Gastrocnemius medialis (tissue), 4 donors: ENCODE data around the gene NDRG4. TPM values are rescaled to one million over a fixed set of nuclear protein-coding genes. Genes with fewer than 3 reads are reported as not detected.

Experiments used
- ATAC-seq, 2 donors: fragments of 150-250 bp; one replicate each; pipeline ENCODE4 v1.9.1; 2016
- DNase-seq, 2 donors: peaks; one replicate each; pipeline ENCODE4 v3.0.0-alpha.2; 2019
- H3K27ac ChIP-seq, 4 donors: fragments of 200-600 bp; sonication (generic); 1 replicate in 1 of 4; 2 replicates in 3 of 4; pipeline ENCODE4 v1.5.1; 2016 to 2018; ENCODE audit warnings: mild to moderate bottlenecking in 2 of 4, moderate library complexity in 1 of 4
- H3K27me3 ChIP-seq, 3 donors: fragments of 200-600 bp; sonication (generic) in 2 of 3; 1 replicate in 1 of 3; 2 replicates in 2 of 3; pipeline versions ENCODE4 v1.5.1 to v1.6.0; 2016 to 2019; ENCODE audit warnings: mild to moderate bottlenecking in 1 of 3, moderate library complexity in 1 of 3
- H3K36me3 ChIP-seq, 2 donors: fragments of 200-600 bp; sonication (generic) in 1 of 2; one replicate each; pipeline ENCODE4 v1.5.1; 2017 to 2018
- H3K4me1 ChIP-seq, 2 donors: fragments of 200-600 bp; sonication (generic) in 1 of 2; one replicate each; pipeline ENCODE4 v1.5.1; 2016 to 2017; ENCODE audit warnings: mild to moderate bottlenecking in 2 of 2
- H3K4me3 ChIP-seq, 4 donors: fragments of 200-600 bp; sonication (generic) in 3 of 4; 1 replicate in 1 of 4; 2 replicates in 3 of 4; pipeline ENCODE4 v1.5.1; 2016 to 2019; ENCODE audit warnings: mild to moderate bottlenecking in 2 of 4
- H3K9me3 ChIP-seq, 3 donors: fragments of 200-600 bp; sonication (generic) in 2 of 3; 1 replicate in 1 of 3; 2 replicates in 2 of 3; pipeline ENCODE4 v1.5.1; 2016 to 2019
- POLR2A ChIP-seq, 2 donors: fragments of 450-650 bp; IDR thresholded peaks; one replicate each; pipeline ENCODE4 v1.6.1; 2017; ENCODE audit warnings: antibody characterized with exemption in 2 of 2, mild to moderate bottlenecking in 2 of 2, moderate library complexity in 2 of 2
- in situ Hi-C, 4 donors: fragments of 200-750 bp; cut with MboI; loops; one replicate each; pipeline versions ENCODE4 v1.15.0 to v1.8.0; 2017; ENCODE audit warnings: low sequenced_read_pairs in 4 of 4
- intact Hi-C: fragments of 100-400 bp; cut with DNase I; formaldehyde crosslinking; loops from one replicate; pipeline ENCODE4 v1.15.1; 2023; ENCODE audit warnings: low total_unique reads
- total RNA-seq, 4 donors: library from RNA; depleted of rRNA; stranded (reverse); fragments of >200 nt; gene quantifications; one replicate each; pipeline versions ENCODE4 v1.1.0 to v1.2.3, GENCODE V29; 2016
- TF ChIP-seq, protein P1 (sequence below), 5 experiments: fragments of 450-650 bp in 3 of 5; fragments of 200-600 bp in 2 of 5; sonication (generic) in 2 of 5; IDR thresholded peaks in 4 of 5; conservative IDR thresholded peaks in 1 of 5; 1 replicate in 4 of 5; 2 replicates in 1 of 5; pipeline ENCODE4 v1.5.1; 2016 to 2019; ENCODE audit warnings: antibody characterized with exemption in 5 of 5, mild to moderate bottlenecking in 3 of 5, moderate library complexity in 3 of 5

Gene NDRG4
- total RNA-seq, 4 donors from 2014 or later: 2.0 to 13.3 (median 6.5) TPM

DNA sequence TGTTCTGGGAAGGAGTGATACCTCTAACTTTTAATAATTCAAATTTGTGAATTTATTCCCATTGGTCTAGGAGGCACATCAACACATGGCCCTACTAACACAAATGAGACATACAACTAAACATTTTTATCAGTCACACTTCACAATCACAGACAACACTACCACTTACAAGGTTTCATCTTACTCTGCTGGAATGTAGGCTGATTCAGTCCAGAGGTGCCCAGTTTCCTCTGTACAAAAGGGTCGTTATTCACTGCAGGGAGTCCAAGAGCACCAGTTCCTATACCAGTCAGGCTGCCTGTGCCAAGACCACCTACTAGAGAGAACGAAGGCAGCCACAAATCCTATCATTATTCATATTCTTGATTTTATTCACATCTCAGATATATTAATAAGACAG is 56.7 kb downstream of the NDRG4 start:
- H3K9me3 ChIP-seq: no peaks in the 10 kb centered on the region
- no peak for DNase-seq
- no peaks in the 10 kb centered on the region for H3K27me3 ChIP-seq
- in situ Hi-C loops: no loop called here
- ATAC-seq: no peak
- intact Hi-C loops: no loop called here
- peaks cover 3 to 74% of the 10 kb centered on the region in 2 donors for H3K36me3 ChIP-seq
- H3K4me1 ChIP-seq: peaks cover 0 to 8% of the 10 kb centered on the region in 2 donors
- H3K4me3 ChIP-seq: no peak overlapping the region
- no peak for TF ChIP-seq POLR2A (IDR thresholded peaks at IDR 0.05)
- TF ChIP-seq, protein P1, sequence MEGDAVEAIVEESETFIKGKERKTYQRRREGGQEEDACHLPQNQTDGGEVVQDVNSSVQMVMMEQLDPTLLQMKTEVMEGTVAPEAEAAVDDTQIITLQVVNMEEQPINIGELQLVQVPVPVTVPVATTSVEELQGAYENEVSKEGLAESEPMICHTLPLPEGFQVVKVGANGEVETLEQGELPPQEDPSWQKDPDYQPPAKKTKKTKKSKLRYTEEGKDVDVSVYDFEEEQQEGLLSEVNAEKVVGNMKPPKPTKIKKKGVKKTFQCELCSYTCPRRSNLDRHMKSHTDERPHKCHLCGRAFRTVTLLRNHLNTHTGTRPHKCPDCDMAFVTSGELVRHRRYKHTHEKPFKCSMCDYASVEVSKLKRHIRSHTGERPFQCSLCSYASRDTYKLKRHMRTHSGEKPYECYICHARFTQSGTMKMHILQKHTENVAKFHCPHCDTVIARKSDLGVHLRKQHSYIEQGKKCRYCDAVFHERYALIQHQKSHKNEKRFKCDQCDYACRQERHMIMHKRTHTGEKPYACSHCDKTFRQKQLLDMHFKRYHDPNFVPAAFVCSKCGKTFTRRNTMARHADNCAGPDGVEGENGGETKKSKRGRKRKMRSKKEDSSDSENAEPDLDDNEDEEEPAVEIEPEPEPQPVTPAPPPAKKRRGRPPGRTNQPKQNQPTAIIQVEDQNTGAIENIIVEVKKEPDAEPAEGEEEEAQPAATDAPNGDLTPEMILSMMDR (IDR thresholded peaks at IDR 0.05 in 4 of 5, conservative IDR thresholded peaks at IDR 0.05 in 1 of 5): no peak
- no peak overlapping the region for H3K27ac ChIP-seq

Other genes with a start within 250 kb of the NDRG4 start
- not detected for gene PRSS54, start 205.1 kb upstream of the NDRG4 start, total RNA-seq
- 1 to 10 TPM in 2 of 4 donors, under 1 TPM in 2; 0.55 to 3.3 (median 1.0) TPM for gene GINS3, start 107.7 kb upstream of the NDRG4 start, total RNA-seq
- 10 to 100 TPM; 30.8 to 40.2 (median 38.4) TPM for gene SETD6, start 15.4 kb downstream of the NDRG4 start, total RNA-seq
- 100 to 1,000 TPM in 1 of 4 donors, 10 to 100 TPM in 3; 54.7 to 119 (median 87.2) TPM for gene CNOT1, start 129.7 kb downstream of the NDRG4 start, total RNA-seq
- gene SLC38A7, start 184.6 kb downstream of the NDRG4 start, total RNA-seq: 10 to 100 TPM in 2 of 4 donors, 1 to 10 TPM in 2; 6.8 to 12.2 (median 9.1) TPM
- 100 to 1,000 TPM; 135 to 253 (median 195) TPM for gene GOT2, start 234.2 kb downstream of the NDRG4 start, total RNA-seq